HepG2 (cell line): ENCODE measurements around the gene MEIOB. TPM values are rescaled to one million over a fixed set of nuclear protein-coding genes. Genes with fewer than 3 reads are reported as not detected.
A peak's percentile ranks its signal among the peaks of the same experiment; 100 is the strongest.

Source experiments
- CEBPG ChIP-seq: IDR thresholded peaks from 2 replicates; pipeline ENCODE4 v1.6.1; 2016
- CHD2 ChIP-seq: IDR thresholded peaks from 2 replicates; pipeline ENCODE4 v1.6.1; 2011; ENCODE audit warnings: low read depth, low read length, improper control_type of control experiment
- ETV5 ChIP-seq: IDR thresholded peaks from 2 replicates; pipeline ENCODE4 v1.6.1; 2018; ENCODE audit warnings: missing biosample characterization, missing genetic modification reagents, inconsistent platforms, borderline replicate concordance
- GFI1 ChIP-seq: sonication (generic); formaldehyde crosslinking; IDR thresholded peaks from 2 replicates; pipeline ENCODE4 v1.5.0; 2020; ENCODE audit warnings: missing genetic modification reagents, mild to moderate bottlenecking, borderline replicate concordance
- KAT2B ChIP-seq: fragments of 150-350 bp; IDR thresholded peaks from 2 replicates; pipeline ENCODE4 v1.6.1; 2014; ENCODE audit warnings: low read depth, low read length, borderline replicate concordance
- KMT2A ChIP-seq: sonication (generic); formaldehyde crosslinking; IDR thresholded peaks from 2 replicates; pipeline ENCODE4 v1.4.0; 2020; ENCODE audit warnings: missing genetic modification reagents
- LCORL ChIP-seq, 2 experiments: fragments of 450-650 bp in 1 of 2; sonication (generic) in 1 of 2; formaldehyde crosslinking in 1 of 2; IDR thresholded peaks; 2 replicates each; pipeline versions ENCODE4 v1.5.0 to v1.6.1; 2017 to 2020; ENCODE audit warnings: antibody characterized with exemption in 1 of 2, missing genetic modification reagents in 1 of 2
- NFIB ChIP-seq: sonication (generic); formaldehyde crosslinking; IDR thresholded peaks from 2 replicates; pipeline ENCODE4 v1.9.0; 2021; ENCODE audit warnings: missing genetic modification reagents, mild to moderate bottlenecking, borderline replicate concordance
- NR2F2 ChIP-seq: IDR thresholded peaks from 2 replicates; pipeline ENCODE4 v1.6.1; 2012; ENCODE audit warnings: low read depth, inconsistent platforms, borderline replicate concordance
- RELA ChIP-seq: sonication (generic); formaldehyde crosslinking; IDR thresholded peaks from 2 replicates; pipeline ENCODE4 v1.4.0; 2020; ENCODE audit warnings: missing genetic modification reagents
- SALL1 ChIP-seq: sonication (generic); formaldehyde crosslinking; IDR thresholded peaks from 2 replicates; pipeline ENCODE4 v1.8.0; 2022; ENCODE audit warnings: mild to moderate bottlenecking, missing genetic modification reagents
- ZBTB26 ChIP-seq: IDR thresholded peaks from 2 replicates; pipeline ENCODE4 v1.6.1; 2016; ENCODE audit warnings: missing compliant biosample characterization, missing genetic modification reagents, borderline replicate concordance
- ZBTB39 ChIP-seq: sonication (generic); formaldehyde crosslinking; IDR thresholded peaks from 2 replicates; pipeline ENCODE4 v1.5.0; 2020; ENCODE audit warnings: missing genetic modification reagents
- ZBTB46 ChIP-seq: sonication (generic); formaldehyde crosslinking; IDR thresholded peaks from 2 replicates; pipeline ENCODE4 v1.4.0; 2020; ENCODE audit warnings: mild to moderate bottlenecking, missing genetic modification reagents, borderline replicate concordance
- ZIK1 ChIP-seq: sonication (generic); formaldehyde crosslinking; IDR thresholded peaks from 2 replicates; pipeline ENCODE4 v1.5.0; 2020; ENCODE audit warnings: mild to moderate bottlenecking, low read depth, missing genetic modification reagents, borderline replicate concordance
- ZNF225 ChIP-seq: sonication (generic); formaldehyde crosslinking; IDR thresholded peaks from 2 replicates; pipeline ENCODE4 v1.4.0; 2020; ENCODE audit warnings: mild to moderate bottlenecking, missing genetic modification reagents
- ZNF331 ChIP-seq: sonication (generic); formaldehyde crosslinking; IDR thresholded peaks from 2 replicates; pipeline ENCODE4 v1.4.0; 2020; ENCODE audit warnings: missing genetic modification reagents
- ZNF772 ChIP-seq: sonication (generic); formaldehyde crosslinking; IDR thresholded peaks from 2 replicates; pipeline ENCODE4 v1.5.0; 2020; ENCODE audit warnings: mild to moderate bottlenecking, missing genetic modification reagents
- ZZZ3 ChIP-seq: sonication (generic); formaldehyde crosslinking; IDR thresholded peaks from 2 replicates; pipeline ENCODE4 v1.4.0; 2020; ENCODE audit warnings: missing genetic modification reagents, mild to moderate bottlenecking, borderline replicate concordance
- polyA plus RNA-seq, 8 experiments: library from polyadenylated mRNA; depleted of rRNA in 3 of 8; stranded (reverse) in 7 of 8; unstranded in 1 of 8; fragments of >200 nt; fragmentation: Illumina TruSeq in 4 of 8; extraction: Trizol in 4 of 8; gene quantifications; 2 replicates each; pipeline versions ENCODE4 v1.2.1 to v1.2.3, GENCODE V29; 2011 to 2016; ENCODE audit warnings: low read depth in 4 of 8, missing spikeins in 1 of 8, mixed read lengths in 1 of 8; ENCODE audit not compliant: insufficient read depth in 1 of 8
- total RNA-seq, 5 experiments: library from RNA; depleted of rRNA; stranded (reverse); fragments of >200 nt; fragmentation: Illumina TruSeq; extraction: Trizol; gene quantifications; 2 replicates each; pipeline ENCODE4 v1.2.3, GENCODE V29; 2016; ENCODE audit warnings: low read depth in 1 of 5

The MEIOB gene
- total and polyA plus RNA-seq, 2 of the 13 experiments (the other 11 are each of a cell fraction or from before 2014, with no cell fraction given) = 0.17 TPM; not detected in 1

- TF ChIP-seq ZBTB26 (CRISPR knock-in tag) = no peak
- TF ChIP-seq ZBTB39 (CRISPR knock-in tag) = no peak
- peak; percentile 77 for TF ChIP-seq ZNF331 (CRISPR knock-in tag)
- no peak for TF ChIP-seq CHD2
- TF ChIP-seq CEBPG (CRISPR knock-in tag) = no peak
- no peak for TF ChIP-seq ZNF225 (CRISPR knock-in tag)
- no peak for TF ChIP-seq KAT2B
- no peak for TF ChIP-seq ZZZ3 (CRISPR knock-in tag)
- TF ChIP-seq GFI1 = no peak
- no peak for TF ChIP-seq LCORL (IDR thresholded peaks at IDR 0.05)
- peak; percentile 58; the same call in 1 of the 2 replicates for TF ChIP-seq LCORL (CRISPR knock-in tag; IDR thresholded peaks at IDR 0.05)
- TF ChIP-seq ZBTB46 (CRISPR knock-in tag) = 0 out of 2 replicates have a peak, but pooled peaks have one; percentile 51
- peak; percentile 85 for TF ChIP-seq NR2F2
- peak; percentile 80; the same call in 1 of the 2 replicates for TF ChIP-seq ETV5 (CRISPR knock-in tag)
- TF ChIP-seq NFIB (CRISPR knock-in tag) = no peak
- TF ChIP-seq KMT2A (CRISPR knock-in tag) = peak; percentile 58; the same call in 1 of the 2 replicates
- TF ChIP-seq ZNF772 = peak; percentile 49; the same call in 1 of the 2 replicates
- no peak for TF ChIP-seq ZIK1 (CRISPR knock-in tag)
- peak; percentile 80 for TF ChIP-seq SALL1 (CRISPR knock-in tag)
- TF ChIP-seq RELA (CRISPR knock-in tag) = no peak
These were observed 43.1 kb downstream of the MEIOB start (continued) for GRCh38 chr16:1828645-1829410.
